Measurements from ENCODE around the gene SNX25.
"Not testable (repeated sequence)": the region's sequence is repeated elsewhere in the genome, so short reads cannot be mapped to it uniquely, and the experiment has no call there.

Gene SNX25

DNA sequence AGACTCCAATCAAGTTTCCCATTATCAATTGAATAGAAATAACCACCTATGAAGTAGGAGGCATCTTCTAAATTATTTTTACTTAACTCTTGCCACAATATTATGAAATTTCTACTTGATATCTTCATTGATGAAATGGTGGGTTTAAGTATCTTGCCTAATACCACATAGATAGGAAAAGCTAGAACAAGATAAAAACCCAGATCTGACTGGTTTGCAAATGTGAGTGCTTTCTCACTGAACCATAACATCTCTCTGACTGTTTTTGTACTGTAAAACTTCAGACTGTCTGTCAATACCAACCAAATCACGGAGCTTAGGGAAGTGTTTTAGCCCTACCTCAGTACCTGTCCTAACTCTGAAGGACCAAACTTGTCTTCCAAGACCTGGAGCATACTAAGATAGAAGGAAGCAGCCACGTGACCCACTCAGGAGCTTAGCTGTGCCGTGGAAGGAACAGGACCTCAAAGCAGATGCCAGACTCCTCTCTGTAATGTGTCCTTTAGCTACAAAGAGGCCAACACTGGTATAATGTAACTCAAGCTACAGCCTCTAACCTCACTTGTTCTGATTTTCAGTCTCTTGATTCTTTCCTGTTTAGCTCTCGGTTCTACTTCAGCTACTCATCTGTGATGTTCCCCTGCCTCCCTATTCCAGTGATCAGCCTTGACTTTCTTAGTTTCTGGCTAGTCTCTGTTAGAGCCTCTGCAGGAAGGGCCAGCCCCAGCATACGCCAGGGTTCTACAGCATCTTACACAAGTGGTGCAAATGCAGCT lies 101.9 kb downstream of the SNX25 start:
- H3K27ac ChIP-seq, result no peak overlapping the region
- no peak overlapping the region for H3K4me3 ChIP-seq (ENCODE audit: low read depth in 1 of 2, low read length in 1 of 2)
- H3K27me3 ChIP-seq, result no peaks in the 10 kb centered on the region
- H3K9me3 ChIP-seq, result no peaks in the 10 kb centered on the region
- TF ChIP-seq, protein P1, sequence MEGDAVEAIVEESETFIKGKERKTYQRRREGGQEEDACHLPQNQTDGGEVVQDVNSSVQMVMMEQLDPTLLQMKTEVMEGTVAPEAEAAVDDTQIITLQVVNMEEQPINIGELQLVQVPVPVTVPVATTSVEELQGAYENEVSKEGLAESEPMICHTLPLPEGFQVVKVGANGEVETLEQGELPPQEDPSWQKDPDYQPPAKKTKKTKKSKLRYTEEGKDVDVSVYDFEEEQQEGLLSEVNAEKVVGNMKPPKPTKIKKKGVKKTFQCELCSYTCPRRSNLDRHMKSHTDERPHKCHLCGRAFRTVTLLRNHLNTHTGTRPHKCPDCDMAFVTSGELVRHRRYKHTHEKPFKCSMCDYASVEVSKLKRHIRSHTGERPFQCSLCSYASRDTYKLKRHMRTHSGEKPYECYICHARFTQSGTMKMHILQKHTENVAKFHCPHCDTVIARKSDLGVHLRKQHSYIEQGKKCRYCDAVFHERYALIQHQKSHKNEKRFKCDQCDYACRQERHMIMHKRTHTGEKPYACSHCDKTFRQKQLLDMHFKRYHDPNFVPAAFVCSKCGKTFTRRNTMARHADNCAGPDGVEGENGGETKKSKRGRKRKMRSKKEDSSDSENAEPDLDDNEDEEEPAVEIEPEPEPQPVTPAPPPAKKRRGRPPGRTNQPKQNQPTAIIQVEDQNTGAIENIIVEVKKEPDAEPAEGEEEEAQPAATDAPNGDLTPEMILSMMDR (IDR thresholded peaks at IDR 0.05), result no peak
- no peaks in the 10 kb centered on the region for H3K36me3 ChIP-seq
- no peaks in the 10 kb centered on the region for H3K4me1 ChIP-seq (ENCODE audit: control insufficient read depth in 1 of 2, insufficient read depth in 1 of 2, low read depth in 1 of 2, low read length in 1 of 2)

DNA sequence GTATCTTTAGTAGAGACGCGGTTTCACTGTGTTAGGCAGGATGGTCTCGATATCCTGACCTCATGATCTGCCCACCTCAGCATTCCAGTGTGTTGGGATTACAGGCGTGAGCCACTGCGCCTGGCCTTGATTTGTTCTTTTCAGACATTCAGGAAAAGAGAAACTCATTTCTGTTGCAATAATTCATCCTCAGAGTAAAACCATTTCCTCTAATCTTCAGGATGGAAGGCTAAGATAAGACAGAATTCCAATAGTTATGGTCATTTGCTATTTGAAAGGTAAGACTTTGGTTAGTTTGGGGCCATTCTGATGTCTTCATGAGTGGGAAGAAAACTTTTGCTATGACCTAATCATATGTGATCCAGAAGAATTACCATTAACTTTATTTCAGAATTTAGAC lies 103.3 kb downstream of the SNX25 start:
- no peak overlapping the region for H3K4me3 ChIP-seq (ENCODE audit: low read depth in 1 of 2, low read length in 1 of 2)
- TF ChIP-seq, protein P1 (IDR thresholded peaks at IDR 0.05), result no peak
- no peaks in the 10 kb centered on the region for H3K36me3 ChIP-seq
- no peaks in the 10 kb centered on the region for H3K27me3 ChIP-seq
- H3K4me1 ChIP-seq (ENCODE audit: control insufficient read depth in 1 of 2, insufficient read depth in 1 of 2, low read depth in 1 of 2, low read length in 1 of 2), result no peaks in the 10 kb centered on the region
- H3K9me3 ChIP-seq, result no peaks in the 10 kb centered on the region
- no peak overlapping the region for H3K27ac ChIP-seq

DNA sequence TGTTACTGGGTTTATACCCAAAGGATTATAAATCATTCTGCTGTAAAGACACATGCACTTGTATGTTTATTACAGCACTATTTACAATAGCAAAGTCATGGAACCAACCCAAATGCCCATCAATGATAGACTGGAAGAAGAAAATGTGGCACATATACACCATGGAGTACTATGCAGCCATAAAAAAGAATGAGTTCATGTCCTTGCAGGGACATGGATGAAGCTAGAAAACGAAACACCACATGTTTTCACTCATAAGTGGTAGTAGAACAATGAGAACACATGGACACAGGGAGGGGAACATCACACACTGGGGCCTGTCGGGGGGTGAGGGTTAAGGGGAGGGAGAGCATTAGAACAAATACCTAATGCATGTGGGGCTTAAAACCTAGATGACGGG lies 108.1 kb downstream of the SNX25 start:
- not testable (repeated sequence) for H3K36me3 ChIP-seq; H3K27me3 ChIP-seq; H3K4me3 ChIP-seq (ENCODE audit: low read depth in 1 of 2, low read length in 1 of 2); H3K9me3 ChIP-seq; H3K27ac ChIP-seq; H3K4me1 ChIP-seq (ENCODE audit: control insufficient read depth in 1 of 2, insufficient read depth in 1 of 2, low read depth in 1 of 2, low read length in 1 of 2)

DNA sequence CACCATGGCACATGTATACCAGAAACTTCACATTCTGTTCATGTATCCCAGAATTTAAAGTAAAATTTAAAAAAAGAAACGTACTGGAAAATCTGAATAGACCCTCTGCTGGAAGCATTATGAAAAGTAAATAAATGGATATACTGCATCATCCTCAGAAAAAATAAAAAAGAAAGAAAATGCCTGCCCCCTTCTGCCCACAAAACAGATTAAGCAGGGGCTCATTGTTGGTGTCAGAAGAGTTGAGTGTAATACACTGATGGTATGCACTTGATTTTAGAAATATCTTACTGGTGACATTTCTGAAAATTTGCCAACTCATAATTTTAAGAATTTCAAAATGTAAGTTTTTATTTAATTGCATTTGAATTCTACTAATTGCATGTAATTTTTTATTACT lies 108.5 kb downstream of the SNX25 start:
- Histone ChIP-seq H3K36me3 (no peaks in the 10 kb centered on the region), H3K9me3 (no peaks in the 10 kb centered on the region), H3K27ac (no peak overlapping the region), H3K27me3 (peaks cover 8% of the 10 kb centered on the region), H3K4me1 (ENCODE audit: control insufficient read depth in 1 of 2, insufficient read depth in 1 of 2, low read depth in 1 of 2, low read length in 1 of 2) (no peaks in the 10 kb centered on the region), H3K4me3 (ENCODE audit: low read depth in 1 of 2, low read length in 1 of 2) (no peak overlapping the region)
- TF ChIP-seq, protein P1 (IDR thresholded peaks at IDR 0.05), result no peak

DNA sequence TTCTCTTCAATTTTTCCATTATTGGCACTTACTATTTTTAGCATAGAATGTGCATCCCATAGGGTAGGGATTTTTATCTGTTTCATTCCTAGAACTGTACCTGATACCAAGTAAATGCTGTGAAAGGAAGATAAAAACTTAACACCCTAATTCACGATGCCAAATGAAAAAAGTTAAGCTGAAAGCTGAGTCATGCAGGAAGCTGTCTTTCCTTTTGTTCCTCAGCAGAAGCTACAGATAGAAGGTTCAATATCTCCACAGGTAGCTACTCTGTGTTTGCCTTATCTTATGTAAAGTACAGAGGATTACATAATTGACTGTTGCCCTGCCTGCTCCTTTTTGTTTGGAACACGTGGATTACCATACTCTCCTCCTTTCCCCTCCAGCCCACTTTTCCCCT lies 109.3 kb downstream of the SNX25 start:
- no peak overlapping the region for H3K27ac ChIP-seq
- no peaks in the 10 kb centered on the region for H3K9me3 ChIP-seq
- TF ChIP-seq, protein P1 (IDR thresholded peaks at IDR 0.05), result no peak
- peaks cover 12% of the 10 kb centered on the region for H3K27me3 ChIP-seq
- no peaks in the 10 kb centered on the region for H3K36me3 ChIP-seq
- H3K4me1 ChIP-seq (ENCODE audit: control insufficient read depth in 1 of 2, insufficient read depth in 1 of 2, low read depth in 1 of 2, low read length in 1 of 2), result no peaks in the 10 kb centered on the region
- no peak overlapping the region for H3K4me3 ChIP-seq (ENCODE audit: low read depth in 1 of 2, low read length in 1 of 2)

DNA sequence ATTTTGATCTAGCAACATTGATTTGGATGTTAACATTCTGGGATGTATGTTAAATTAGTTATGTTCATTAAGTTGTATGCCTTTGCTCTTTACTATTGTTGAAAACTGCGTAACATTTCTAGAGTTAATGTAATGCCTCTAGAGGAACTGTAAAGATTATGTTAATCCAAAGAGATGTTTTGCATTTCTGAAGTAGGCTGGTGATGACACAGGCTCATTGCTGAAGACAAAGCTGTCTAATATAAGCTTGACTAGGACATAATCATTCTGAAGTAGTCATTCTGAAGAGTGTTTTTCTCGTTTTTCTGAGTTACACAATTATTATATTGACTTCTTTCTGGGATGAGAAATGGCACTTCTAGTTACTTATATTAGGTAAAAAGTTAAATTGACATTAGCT lies 113.4 kb downstream of the SNX25 start:
- Histone ChIP-seq H3K4me3 (ENCODE audit: low read depth in 1 of 2, low read length in 1 of 2) (no peak overlapping the region), H3K9me3 (no peaks in the 10 kb centered on the region), H3K27ac (no peak overlapping the region), H3K36me3 (no peaks in the 10 kb centered on the region), H3K4me1 (ENCODE audit: control insufficient read depth in 1 of 2, insufficient read depth in 1 of 2, low read depth in 1 of 2, low read length in 1 of 2) (no peaks in the 10 kb centered on the region), H3K27me3 (peaks cover 16% of the 10 kb centered on the region)
- TF ChIP-seq, protein P1 (IDR thresholded peaks at IDR 0.05), result no peak

Data from neutrophil (primary cell).